ENCODE measurements around the gene CASP10.

CASP10 gene

GRCh38 chr2:201233192-201233811, 50.4 kb downstream of the CASP10 start:
- peak; percentile 28 for DNase-seq (ENCODE audit: low spot score)

DNA sequence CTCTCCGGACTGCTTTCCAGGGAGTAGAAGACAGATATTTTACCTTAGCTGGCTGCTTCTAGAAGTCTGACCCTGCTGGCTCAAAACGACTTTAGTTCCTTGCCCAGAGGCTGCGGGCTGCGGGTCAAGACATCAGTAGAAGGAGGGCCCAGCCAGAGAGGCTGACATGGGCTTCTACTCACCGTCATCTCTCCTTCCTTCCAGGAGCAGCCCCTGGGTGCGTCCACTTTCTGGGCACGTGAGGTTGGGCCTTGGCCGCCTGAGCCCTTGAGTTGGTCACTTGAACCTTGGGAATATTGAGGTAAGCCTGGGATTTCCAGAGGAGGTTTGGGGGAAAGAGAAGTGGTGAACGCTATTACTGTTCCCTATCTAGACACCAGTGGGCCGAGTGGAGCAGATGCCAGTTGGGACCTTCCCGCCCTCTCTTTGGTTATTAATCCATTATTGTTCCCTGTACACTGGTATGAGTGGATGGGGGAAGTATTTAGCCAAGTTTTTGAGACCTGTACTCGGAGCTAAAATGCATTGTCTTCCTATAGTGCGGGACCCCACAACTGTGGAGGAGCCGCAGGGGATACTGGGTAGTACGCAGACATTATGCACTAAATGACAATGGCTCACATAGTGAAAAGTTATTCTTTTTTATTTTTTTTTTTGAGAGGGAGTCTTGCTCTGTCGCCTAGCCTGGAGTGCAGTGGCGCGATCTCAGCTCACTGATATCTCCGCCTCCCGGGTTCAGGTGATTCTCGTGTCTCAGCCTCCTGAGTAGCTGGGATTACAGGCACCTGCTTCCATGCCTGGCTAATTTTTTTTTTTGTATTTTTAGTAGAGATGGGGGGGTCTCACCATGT, 51.1 kb downstream of the CASP10 start:
- no peak for DNase-seq (ENCODE audit: low spot score)

DNA sequence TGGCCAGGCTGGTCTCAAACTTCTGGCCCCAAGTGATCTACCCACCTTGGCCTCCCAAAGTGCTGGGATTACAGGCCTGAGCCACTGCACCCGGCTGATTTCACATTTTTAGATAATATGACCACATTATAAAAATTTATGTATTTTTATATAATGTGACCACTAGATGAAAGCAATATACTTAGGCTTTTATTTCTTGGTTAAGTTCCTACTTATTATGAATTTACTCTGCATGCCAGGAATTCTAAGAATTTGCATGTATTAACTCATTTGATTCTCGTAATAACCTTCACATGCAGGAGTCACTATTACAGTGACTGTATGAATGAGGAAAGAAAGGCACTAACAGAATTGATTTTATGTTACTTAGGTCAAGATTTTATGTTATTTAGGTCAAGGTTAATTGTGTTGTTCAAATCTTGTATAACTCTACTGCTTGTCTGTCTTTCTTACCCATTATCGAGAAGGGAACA, 51.8 kb downstream of the CASP10 start:
- no peak for DNase-seq (ENCODE audit: low spot score)

GRCh38 chr2:201235860-201236811, 53.2 kb downstream of the CASP10 start:
- peak; percentile 63 for DNase-seq (ENCODE audit: low spot score)

- no peak for DNase-seq (ENCODE audit: low spot score)
These were observed 54.7 kb downstream of the CASP10 start for GRCh38 chr2:201237486-201238123.

GRCh38 chr2:201239167-201239935, 56.4 kb downstream of the CASP10 start:
- peak; percentile 32 for DNase-seq (ENCODE audit: low spot score)

- no peak for DNase-seq (ENCODE audit: low spot score)
These were observed 59.8 kb downstream of the CASP10 start for GRCh38 chr2:201242571-201243277.

- DNase-seq (ENCODE audit: low spot score), result no peak
These were observed 61.9 kb downstream of the CASP10 start for GRCh38 chr2:201244829-201245228.

- no peak for DNase-seq (ENCODE audit: low spot score)
These were observed 63.3 kb downstream of the CASP10 start for GRCh38 chr2:201246280-201246679.

DNA sequence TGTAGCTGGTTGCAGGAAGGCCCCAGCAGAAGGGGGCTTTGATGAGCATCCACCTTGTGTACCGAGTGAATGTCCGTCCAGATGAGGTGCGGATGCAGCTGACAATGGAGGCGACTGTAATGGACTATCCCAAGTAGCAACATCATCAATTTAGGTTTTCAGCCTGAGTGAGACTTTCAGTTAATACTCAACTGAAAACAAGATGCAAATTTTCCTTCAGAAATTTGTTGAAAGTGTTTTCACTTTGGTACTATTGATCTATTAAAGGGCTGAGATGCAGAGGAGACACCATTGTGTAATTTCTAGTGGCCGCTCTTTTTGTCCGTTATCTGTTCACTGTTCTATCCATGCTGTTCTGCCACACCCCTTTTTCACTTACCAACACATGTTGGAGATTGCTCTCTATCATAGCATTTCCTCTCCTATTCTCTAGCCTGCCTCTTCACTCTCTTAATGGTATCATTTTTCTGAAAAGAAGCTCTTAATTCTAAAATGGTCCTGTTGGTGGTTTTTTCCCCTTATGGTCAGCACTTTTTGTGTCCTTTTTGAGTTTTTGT, 65.4 kb downstream of the CASP10 start:
- DNase-seq (ENCODE audit: low spot score), result no peak

GRCh38 chr2:201249889-201250288, 66.9 kb downstream of the CASP10 start:
- no peak for DNase-seq (ENCODE audit: low spot score)

DNA sequence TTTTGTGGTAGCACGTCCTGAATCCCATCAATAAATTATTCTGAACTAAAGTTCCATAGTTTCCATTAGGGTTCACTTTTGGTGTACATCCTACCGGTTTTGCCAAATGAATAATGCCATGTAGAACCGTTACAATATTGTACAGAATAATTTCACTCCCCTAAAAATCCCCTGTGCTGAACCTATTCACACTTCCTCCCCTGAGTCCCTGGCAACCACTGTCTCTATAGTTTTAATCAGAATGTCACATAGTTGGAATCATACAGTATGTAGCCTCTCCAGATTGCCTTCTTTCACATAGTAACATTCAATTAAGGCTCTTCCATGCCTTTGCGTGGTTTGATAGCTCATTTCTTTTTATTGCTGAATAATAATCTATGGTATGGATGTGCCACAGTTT, 67.8 kb downstream of the CASP10 start:
- DNase-seq (ENCODE audit: low spot score), result no peak

DNA sequence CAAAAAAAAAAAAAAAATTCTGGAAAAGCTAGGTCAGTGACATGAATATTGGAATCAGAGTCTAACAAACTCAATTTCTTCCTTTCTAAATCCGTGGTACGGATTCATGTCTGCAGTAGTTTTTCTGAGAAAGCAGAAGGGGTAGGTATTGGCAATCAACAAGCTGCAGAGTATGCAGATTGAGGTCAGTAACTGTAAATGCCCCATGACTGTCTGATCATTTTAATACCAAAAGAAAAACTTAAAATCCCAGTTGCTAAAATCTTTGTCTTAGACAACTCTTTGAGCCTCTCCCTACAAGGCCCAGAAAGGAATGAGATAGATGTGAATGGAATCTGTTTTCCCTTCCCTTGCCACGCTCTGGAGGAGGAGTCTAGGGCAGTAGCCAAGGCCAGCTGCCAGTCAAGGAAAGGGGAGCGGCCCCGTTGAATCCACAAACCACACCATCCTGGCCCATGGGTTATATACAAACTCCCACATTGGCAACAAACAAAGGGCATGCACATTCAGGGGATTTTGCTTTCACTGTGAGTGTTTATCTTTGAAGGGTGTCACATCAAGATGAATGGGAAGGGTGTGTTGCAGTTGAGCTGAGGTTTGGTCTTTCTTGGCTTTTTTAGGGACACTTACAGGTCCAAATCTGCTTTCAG, 71.3 kb downstream of the CASP10 start:
- DNase-seq (ENCODE audit: low spot score), result no peak

DNA sequence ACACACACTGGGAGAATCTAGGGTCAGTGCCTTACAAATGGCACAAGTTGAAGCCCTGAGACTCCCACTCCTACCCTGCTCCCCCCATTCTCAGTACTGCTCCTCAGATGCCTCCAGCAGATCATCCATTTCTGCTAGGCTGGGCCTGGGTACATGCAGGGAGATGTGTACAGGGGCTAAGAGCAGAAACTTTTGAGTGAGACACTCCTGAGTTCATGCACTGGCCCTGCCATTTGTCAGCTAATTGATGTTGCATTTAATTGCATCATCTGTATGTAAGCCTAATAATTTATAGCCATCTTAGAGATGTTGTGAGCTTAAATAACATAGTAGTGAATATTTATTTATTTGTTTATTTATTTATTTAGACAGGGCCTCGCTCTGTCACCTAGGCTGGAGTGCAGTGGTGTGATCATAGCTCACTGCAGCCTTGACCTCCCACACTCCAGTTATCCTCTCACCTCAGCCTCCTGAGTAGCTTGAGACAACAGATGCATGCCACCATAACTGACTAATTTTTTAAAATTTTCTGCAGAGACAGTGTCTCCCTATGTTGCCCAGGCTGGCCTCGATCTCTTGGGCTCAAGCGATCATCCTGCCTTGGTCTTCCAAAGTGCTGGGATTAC, 72.6 kb downstream of the CASP10 start:
- DNase-seq (ENCODE audit: low spot score), result no peak

DNA sequence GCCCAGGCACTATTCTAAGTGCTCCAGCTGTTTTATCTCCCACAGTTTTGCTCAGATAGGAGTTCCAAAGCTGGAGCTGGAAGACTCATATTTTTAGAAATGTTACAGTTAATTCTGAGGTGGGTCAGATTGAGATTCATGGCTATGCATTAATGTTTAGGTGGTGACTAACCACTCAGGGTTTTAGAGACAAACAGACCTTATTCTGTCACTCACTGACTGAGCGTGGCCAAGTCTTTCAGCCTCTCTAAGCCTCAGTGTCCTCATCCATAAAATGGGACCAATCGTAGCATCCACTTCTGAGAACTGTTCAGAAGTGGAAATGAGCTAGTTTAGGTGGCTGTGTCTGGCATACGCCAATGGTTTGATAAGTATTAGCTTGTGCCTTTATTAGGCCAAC, 73.1 kb downstream of the CASP10 start:
- no peak for DNase-seq (ENCODE audit: low spot score)

GRCh38 chr2:201257381-201257955, 74.5 kb downstream of the CASP10 start:
- peak; percentile 34 for DNase-seq (ENCODE audit: low spot score)

- DNase-seq (ENCODE audit: low spot score), result peak; percentile 35
These were observed 75.2 kb downstream of the CASP10 start for GRCh38 chr2:201257956-201258665.

All from globus pallidus (tissue), 1 donor.